ENCODE results near the gene PHOX2B.

PHOX2B gene

GRCh38 chr4:41702770-41703169 is 45.8 kb downstream of the PHOX2B start:
- ATAC-seq, result no peak
- TF ChIP-seq ARNTL (CRISPR knock-in tag; IDR thresholded peaks at IDR 0.05; ENCODE audit: borderline replicate concordance, low read depth) (no peak), TSHZ2 (CRISPR knock-in tag; IDR thresholded peaks at IDR 0.05) (no peak), OSR1 (CRISPR knock-in tag; IDR thresholded peaks at IDR 0.05) (no peak), TOX (CRISPR knock-in tag; IDR thresholded peaks at IDR 0.05; ENCODE audit: borderline replicate concordance) (no peak), CREB5 (CRISPR knock-in tag; IDR thresholded peaks at IDR 0.05; ENCODE audit: low read depth) (no peak), BACH2 (CRISPR knock-in tag; IDR thresholded peaks at IDR 0.05; ENCODE audit: borderline replicate concordance) (no peak), ZNF8 (CRISPR knock-in tag; IDR thresholded peaks at IDR 0.05) (no peak), RARB (CRISPR knock-in tag; IDR thresholded peaks at IDR 0.05) (no peak), TCF4 (CRISPR knock-in tag; IDR thresholded peaks at IDR 0.05; ENCODE audit: borderline replicate concordance) (no peak), ZNF70 (CRISPR knock-in tag; IDR thresholded peaks at IDR 0.05) (no peak), ZFP30 (CRISPR knock-in tag; IDR thresholded peaks at IDR 0.05) (no peak), CSRNP3 (CRISPR knock-in tag; IDR thresholded peaks at IDR 0.05) (no peak)

- TF ChIP-seq ESRRG (CRISPR knock-in tag; IDR thresholded peaks at IDR 0.05) (no peak), ZNF8 (CRISPR knock-in tag; IDR thresholded peaks at IDR 0.05) (no peak), RARB (CRISPR knock-in tag; IDR thresholded peaks at IDR 0.05) (no peak), ZC3H10 (CRISPR knock-in tag; IDR thresholded peaks at IDR 0.05) (no peak), TOX (CRISPR knock-in tag; IDR thresholded peaks at IDR 0.05; ENCODE audit: borderline replicate concordance) (no peak), TCF4 (CRISPR knock-in tag; IDR thresholded peaks at IDR 0.05; ENCODE audit: borderline replicate concordance) (no peak), ZNF565 (CRISPR knock-in tag; conservative IDR thresholded peaks at IDR 0.05; ENCODE audit: low read depth) (no peak), CSRNP3 (CRISPR knock-in tag; IDR thresholded peaks at IDR 0.05) (no peak), PATZ1 (CRISPR knock-in tag; IDR thresholded peaks at IDR 0.05; ENCODE audit: borderline replicate concordance) (no peak), ISL1 (CRISPR knock-in tag; IDR thresholded peaks at IDR 0.05) (no peak), CSDC2 (CRISPR knock-in tag; IDR thresholded peaks at IDR 0.05) (no peak), OSR1 (CRISPR knock-in tag; IDR thresholded peaks at IDR 0.05) (no peak), GLIS3 (CRISPR knock-in tag; IDR thresholded peaks at IDR 0.05) (no peak), CREB5 (CRISPR knock-in tag; IDR thresholded peaks at IDR 0.05; ENCODE audit: low read depth) (no peak), PPARA (CRISPR knock-in tag; IDR thresholded peaks at IDR 0.05; ENCODE audit: borderline replicate concordance) (no peak)
- ATAC-seq, result no peak
These were observed 46.5 kb downstream of the PHOX2B start for GRCh38 chr4:41701983-41702382.

- ATAC-seq, result no peak
- no peak for TF ChIP-seq TOX (CRISPR knock-in tag; IDR thresholded peaks at IDR 0.05; ENCODE audit: borderline replicate concordance)
- no peak for TF ChIP-seq OSR1 (CRISPR knock-in tag; IDR thresholded peaks at IDR 0.05)
- TF ChIP-seq ZNF565 (CRISPR knock-in tag; conservative IDR thresholded peaks at IDR 0.05; ENCODE audit: low read depth), result no peak
- no peak for TF ChIP-seq CSRNP3 (CRISPR knock-in tag; IDR thresholded peaks at IDR 0.05)
- no peak for TF ChIP-seq PPARA (CRISPR knock-in tag; IDR thresholded peaks at IDR 0.05; ENCODE audit: borderline replicate concordance)
- no peak for TF ChIP-seq SNAI2 (CRISPR knock-in tag; IDR thresholded peaks at IDR 0.05)
- TF ChIP-seq ZFP30 (CRISPR knock-in tag; IDR thresholded peaks at IDR 0.05), result no peak
- TF ChIP-seq ESRRG (CRISPR knock-in tag; IDR thresholded peaks at IDR 0.05), result no peak
- no peak for TF ChIP-seq TSHZ2 (CRISPR knock-in tag; IDR thresholded peaks at IDR 0.05)
- no peak for TF ChIP-seq ISL1 (CRISPR knock-in tag; IDR thresholded peaks at IDR 0.05)
These were observed 51.8 kb downstream of the PHOX2B start for GRCh38 chr4:41696763-41697162.
